ENCODE results near the gene SDR42E1. TPM values are rescaled to one million over a fixed set of nuclear protein-coding genes. Genes with fewer than 3 reads are reported as not detected.
A peak's percentile ranks its signal among the peaks of the same experiment; 100 is the strongest.

Gene SDR42E1
- total and polyA plus RNA-seq, 2 of the 4 experiments (the other 2 are of a cell fraction): 0.44 to 0.72 TPM

DNA sequence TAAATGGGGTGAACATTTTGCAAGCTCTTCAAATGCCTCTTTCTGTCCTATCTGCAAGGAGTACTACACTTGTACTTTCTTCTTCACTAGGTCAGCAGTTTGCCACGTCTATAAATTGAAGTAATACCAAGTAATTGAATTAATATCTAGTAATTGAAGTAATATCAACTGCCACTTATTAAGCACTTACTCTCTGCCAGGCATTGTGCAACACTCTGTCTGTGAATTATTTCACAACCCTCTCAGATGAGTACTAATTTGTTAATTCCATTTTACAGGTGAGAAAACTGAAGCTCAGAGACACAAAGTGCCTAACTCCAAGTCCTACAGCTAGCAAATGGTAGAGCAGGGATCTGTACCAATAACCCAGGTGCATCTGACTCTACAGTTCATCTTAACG lies 4.1 kb downstream of the SDR42E1 start:
- Histone ChIP-seq H2AK9ac (replicated peaks; ENCODE audit: low read depth, low read length, poor library complexity) (no peak overlapping the region), H2BK15ac (ENCODE audit: low read depth, low read length) (no peak overlapping the region)
- CTCF ChIA-PET: no interaction called here

More for the DNA sequence above, 4.1 kb downstream of the SDR42E1 start:
- no peak overlapping the region for H3K4me2 ChIP-seq (ENCODE audit: low read depth, low read length)
- peaks cover 11% of the 10 kb centered on the region for H3K27me3 ChIP-seq (ENCODE audit: control insufficient read depth, insufficient read depth, low read length)
- no peak for ATAC-seq (ENCODE audit: low read depth)
- BruUV-seq (replicated peaks): no TSS peak
- H3K9ac ChIP-seq (ENCODE audit: low read depth, low read length): no peak overlapping the region
- no peak overlapping the region for H3K4me3 ChIP-seq (ENCODE audit: insufficient read depth, low read depth, low read length)
- no peak overlapping the region for H2AK5ac ChIP-seq (ENCODE audit: low read depth, low read length)
- POLR2A ChIA-PET (ENCODE audit: unreplicated experiment): no interaction called here
- H4K8ac ChIP-seq (ENCODE audit: low read depth in 2 of 2, low read length in 2 of 2): no peak overlapping the region
- H3K4me1 ChIP-seq (ENCODE audit: control insufficient read depth, insufficient read depth, low read length): no peaks in the 10 kb centered on the region
- H2AFZ ChIP-seq (replicated peaks; ENCODE audit: low read length, poor library complexity): no peak overlapping the region
- H4K5ac ChIP-seq (ENCODE audit: low read depth, low read length): no peak overlapping the region
- no peak overlapping the region for H2BK5ac ChIP-seq (ENCODE audit: low read depth, low read length, poor library complexity, severe bottlenecking)
- H3K18ac ChIP-seq (ENCODE audit: low read depth, low read length): no peak overlapping the region
- H4K91ac ChIP-seq (ENCODE audit: insufficient read depth, low read depth, low read length): no peak overlapping the region
- intact Hi-C loops (cut with micrococcal nuclease) (no loop called here), dilution Hi-C loops (cut with HindIII; ENCODE audit: low sequenced_read_pairs, unreplicated experiment) (no loop called here), in situ Hi-C loops (cut with MboI; ENCODE audit: low sequenced_read_pairs) (no loop called here)
- peaks cover 1% of the 10 kb centered on the region; the same call in 1 of the 2 replicates for H3K36me3 ChIP-seq (ENCODE audit: control insufficient read depth, insufficient read depth, low read length)
- H2BK120ac ChIP-seq (ENCODE audit: low read depth, low read length): no peak overlapping the region
- no peak overlapping the region for H3K4ac ChIP-seq (ENCODE audit: low read depth, low read length)
- H4K20me1 ChIP-seq (ENCODE audit: insufficient read depth, low read length): no peaks in the 10 kb centered on the region
- no peak for DNase-seq
- H3K14ac ChIP-seq (replicated peaks; ENCODE audit: low read depth, low read length): no peak overlapping the region
- no peaks in the 10 kb centered on the region for H3K9me1 ChIP-seq (ENCODE audit: insufficient read depth, low read length)
- no peak overlapping the region for H3K23ac ChIP-seq (ENCODE audit: low read depth, low read length)
- H3K56ac ChIP-seq (ENCODE audit: extremely low read depth, insufficient read depth, low read length): no peak overlapping the region
- H3K27ac ChIP-seq (ENCODE audit: insufficient read depth, low read length): no peak overlapping the region
- TF ChIP-seq CEBPB (IDR thresholded peaks at IDR 0.05; ENCODE audit: low read depth, low read length) (peak; percentile 44; the same call in 1 of the 2 replicates), USF2 (IDR thresholded peaks at IDR 0.05; ENCODE audit: low read depth, low read length) (no peak)
- no CpG with 5 or more reads among the region's 2 CpGs for WGBS, 2 experiments (ENCODE audit: extremely low coverage in 2 of 2, insufficient read length in 1 of 2)
- no peaks in the 10 kb centered on the region for H3K79me1 ChIP-seq (ENCODE audit: low read depth in 1 of 2, low read length in 2 of 2)
- no peak overlapping the region for H2BK20ac ChIP-seq (ENCODE audit: low read depth, low read length)
- H3K9me3 ChIP-seq (ENCODE audit: control insufficient read depth, insufficient read depth, low read length): peaks cover 7% of the 10 kb centered on the region
